ENCODE results near the gene CCKAR. TPM values are rescaled to one million over a fixed set of nuclear protein-coding genes. Genes with fewer than 3 reads are reported as not detected.

Gene CCKAR
- total RNA-seq, 1 donor from 2014 or later: not detected

DNA sequence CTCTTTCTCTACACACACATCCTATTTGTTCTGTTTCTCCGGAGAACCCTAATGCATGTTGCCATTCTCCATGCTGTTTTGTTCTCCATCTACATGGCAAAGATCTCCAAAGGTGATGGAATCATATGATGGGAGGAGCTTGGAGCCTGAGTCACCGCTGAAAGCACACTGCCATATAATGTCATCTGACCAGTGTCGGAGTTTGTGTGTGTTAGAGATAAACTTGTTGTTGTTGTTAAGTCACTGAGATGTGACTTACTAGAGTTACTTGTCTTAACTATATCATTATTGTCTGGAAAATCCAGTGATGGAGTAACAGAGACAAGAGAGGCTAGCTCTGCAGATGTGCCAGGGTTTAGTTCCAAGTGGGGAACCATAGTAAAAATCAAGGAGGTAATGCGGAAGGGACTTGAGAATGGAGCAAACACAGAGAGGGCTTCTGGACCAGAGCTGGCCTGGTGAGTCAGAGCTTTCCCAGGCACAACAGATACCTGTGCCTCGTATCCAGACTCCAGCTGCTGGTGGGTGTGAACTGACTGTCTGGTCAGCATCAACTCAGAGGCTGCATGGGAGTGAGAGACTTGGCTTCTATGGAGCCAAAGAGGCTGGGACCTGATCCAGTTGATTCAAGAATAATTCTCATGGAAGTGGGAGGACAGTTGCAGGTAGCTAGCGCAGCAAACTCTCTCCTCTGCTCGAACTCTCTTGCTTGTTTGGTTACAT lies 30.6 kb upstream of the CCKAR start:
- no peaks in the 10 kb centered on the region for H3K36me3 ChIP-seq (ENCODE audit: insufficient read depth, low read length)
- FAIRE-seq (no peak), DNase-seq (ENCODE audit: low read depth) (peak; percentile 63)
- Mint-ChIP-seq H3K36me3 (ENCODE audit: low read depth, unreplicated experiment) (no peaks in the 10 kb centered on the region), H3K27me3 (ENCODE audit: low read depth, unreplicated experiment) (no peaks in the 10 kb centered on the region), H3K4me3 (ENCODE audit: unreplicated experiment) (no peak overlapping the region), H3K9me3 (ENCODE audit: unreplicated experiment) (no peaks in the 10 kb centered on the region), H3K4me1 (ENCODE audit: low read depth, unreplicated experiment) (peaks cover 32% of the 10 kb centered on the region), H3K27ac (ENCODE audit: unreplicated experiment) (no peak overlapping the region)
- no peak overlapping the region for H3K4me2 ChIP-seq (ENCODE audit: low read length)
- no peak overlapping the region for H3K4me3 ChIP-seq (ENCODE audit: insufficient read depth, low read depth, low read length)
- no peak overlapping the region for H2AFZ ChIP-seq (ENCODE audit: low read depth, low read length)
- no peak overlapping the region for H3K9ac ChIP-seq (ENCODE audit: low read length)
- no peak for TF ChIP-seq CTCF (IDR thresholded peaks at IDR 0.05; ENCODE audit: insufficient read depth, low read depth, low read length)
- no peak for TF ChIP-seq EZH2 (IDR thresholded peaks at IDR 0.05; ENCODE audit: insufficient read depth, low read length)
- H3K4me1 ChIP-seq (ENCODE audit: insufficient read depth, low read length): peaks cover 19% of the 10 kb centered on the region
- H4K20me1 ChIP-seq (ENCODE audit: insufficient read depth, low read length): no peaks in the 10 kb centered on the region
- H3K27me3 ChIP-seq (ENCODE audit: insufficient read depth, low read length): no peaks in the 10 kb centered on the region
- H3K9me3 ChIP-seq (ENCODE audit: insufficient read depth, low read depth, low read length): no peaks in the 10 kb centered on the region
- no peaks in the 10 kb centered on the region for H3K79me2 ChIP-seq (ENCODE audit: insufficient read depth, low read length)
- H3K27ac ChIP-seq (ENCODE audit: low read depth, low read length): no peak overlapping the region

GRCh38 chr4:26515936-26516335 lies 25.7 kb upstream of the CCKAR start:
- H3K4me3 ChIP-seq (ENCODE audit: insufficient read depth, low read depth, low read length): no peak overlapping the region
- no peak overlapping the region for H3K9ac ChIP-seq (ENCODE audit: low read length)
- H3K36me3 ChIP-seq (ENCODE audit: insufficient read depth, low read length): no peaks in the 10 kb centered on the region
- no peak overlapping the region for H3K4me2 ChIP-seq (ENCODE audit: low read length)
- no peak overlapping the region for H3K4me3 Mint-ChIP-seq (ENCODE audit: unreplicated experiment)
- DNase-seq (ENCODE audit: low read depth) (no peak), FAIRE-seq (no peak)
- peaks cover 4% of the 10 kb centered on the region for H3K4me1 Mint-ChIP-seq (ENCODE audit: low read depth, unreplicated experiment)
- peaks cover 2% of the 10 kb centered on the region for H3K9me3 Mint-ChIP-seq (ENCODE audit: unreplicated experiment)
- no peaks in the 10 kb centered on the region for H4K20me1 ChIP-seq (ENCODE audit: insufficient read depth, low read length)
- no peak overlapping the region for H2AFZ ChIP-seq (ENCODE audit: low read depth, low read length)
- TF ChIP-seq CTCF (IDR thresholded peaks at IDR 0.05; ENCODE audit: insufficient read depth, low read depth, low read length) (no peak), EZH2 (IDR thresholded peaks at IDR 0.05; ENCODE audit: insufficient read depth, low read length) (no peak)
- H3K27me3 Mint-ChIP-seq (ENCODE audit: low read depth, unreplicated experiment): peaks cover 7% of the 10 kb centered on the region
- H3K27ac ChIP-seq (ENCODE audit: low read depth, low read length): no peak overlapping the region
- H3K36me3 Mint-ChIP-seq (ENCODE audit: low read depth, unreplicated experiment): no peaks in the 10 kb centered on the region
- no peaks in the 10 kb centered on the region for H3K9me3 ChIP-seq (ENCODE audit: insufficient read depth, low read depth, low read length)
- H3K4me1 ChIP-seq (ENCODE audit: insufficient read depth, low read length): no peaks in the 10 kb centered on the region
- H3K79me2 ChIP-seq (ENCODE audit: insufficient read depth, low read length): no peaks in the 10 kb centered on the region
- no peak overlapping the region for H3K27ac Mint-ChIP-seq (ENCODE audit: unreplicated experiment)
- no peaks in the 10 kb centered on the region for H3K27me3 ChIP-seq (ENCODE audit: insufficient read depth, low read length)

DNA sequence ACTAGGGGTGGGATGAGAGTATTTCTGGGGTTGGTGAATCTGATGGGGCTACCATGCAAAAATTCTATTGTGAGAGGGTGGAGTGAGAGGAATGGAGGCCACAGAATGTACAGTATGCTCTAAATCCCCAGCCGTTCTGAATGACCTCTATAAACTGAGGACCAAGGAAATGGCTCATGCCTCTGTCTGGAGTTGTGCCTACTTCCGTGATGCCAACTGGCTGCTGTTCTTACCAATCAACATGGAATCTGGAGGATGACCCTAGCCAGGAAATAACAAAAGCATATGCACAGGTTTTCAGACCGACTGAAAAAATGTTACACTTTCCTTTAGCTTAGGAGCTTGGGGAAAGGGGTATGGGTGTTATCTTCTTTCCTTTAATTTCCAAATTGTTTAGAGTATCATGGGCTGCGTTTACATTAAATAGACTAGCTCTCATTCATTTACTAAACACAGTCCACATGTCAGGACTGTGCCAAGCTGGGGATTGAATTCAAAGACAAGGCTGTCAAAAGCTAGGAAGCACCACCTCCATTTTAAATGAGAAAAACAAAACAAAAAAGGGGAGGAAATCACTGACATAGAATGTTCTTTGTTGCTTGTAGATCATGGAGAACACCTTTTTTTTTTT lies 20.2 kb upstream of the CCKAR start:
- H3K27me3 ChIP-seq (ENCODE audit: insufficient read depth, low read length): no peaks in the 10 kb centered on the region
- no peak for FAIRE-seq
- no peaks in the 10 kb centered on the region for H3K79me2 ChIP-seq (ENCODE audit: insufficient read depth, low read length)
- H3K4me2 ChIP-seq (ENCODE audit: low read length): no peak overlapping the region
- H2AFZ ChIP-seq (ENCODE audit: low read depth, low read length): peak overlapping the region; percentile 47
- Mint-ChIP-seq H3K36me3 (ENCODE audit: low read depth, unreplicated experiment) (no peaks in the 10 kb centered on the region), H3K27me3 (ENCODE audit: low read depth, unreplicated experiment) (peaks cover 7% of the 10 kb centered on the region), H3K4me1 (ENCODE audit: low read depth, unreplicated experiment) (peaks cover 6% of the 10 kb centered on the region), H3K9me3 (ENCODE audit: unreplicated experiment) (peaks cover 2% of the 10 kb centered on the region), H3K27ac (ENCODE audit: unreplicated experiment) (peak overlapping the region; percentile 88), H3K4me3 (ENCODE audit: unreplicated experiment) (no peak overlapping the region)
- no peaks in the 10 kb centered on the region for H4K20me1 ChIP-seq (ENCODE audit: insufficient read depth, low read length)
- no peaks in the 10 kb centered on the region for H3K36me3 ChIP-seq (ENCODE audit: insufficient read depth, low read length)
- TF ChIP-seq CTCF (IDR thresholded peaks at IDR 0.05; ENCODE audit: insufficient read depth, low read depth, low read length): no peak
- no peak for TF ChIP-seq EZH2 (IDR thresholded peaks at IDR 0.05; ENCODE audit: insufficient read depth, low read length)
- no peaks in the 10 kb centered on the region for H3K4me1 ChIP-seq (ENCODE audit: insufficient read depth, low read length)
- no peak for DNase-seq (ENCODE audit: low read depth)
- H3K4me3 ChIP-seq (ENCODE audit: insufficient read depth, low read depth, low read length): no peak overlapping the region
- no peak overlapping the region for H3K9ac ChIP-seq (ENCODE audit: low read length)
- no peak overlapping the region for H3K27ac ChIP-seq (ENCODE audit: low read depth, low read length)
- H3K9me3 ChIP-seq (ENCODE audit: insufficient read depth, low read depth, low read length): no peaks in the 10 kb centered on the region

Measured in astrocyte (in vitro differentiated cells and primary cell).